HG03108 (cell line): ENCODE measurements around the gene AK8.
"Not testable (repeated sequence)": the region's sequence is repeated elsewhere in the genome, so short reads cannot be mapped to it uniquely, and the experiment has no call there.

Experiments
- ATAC-seq: cut with Tn5 transposase; IDR thresholded peaks from one replicate; pipeline ENCODE4 v1.9.1; 2021; ENCODE audit warnings: moderate library complexity; ENCODE audit not compliant: unreplicated experiment

AK8 gene

GRCh38 chr9:132722564-132723065, 155.5 kb downstream of the AK8 start:
- no peak for ATAC-seq

GRCh38 chr9:132721661-132722060, 156.4 kb downstream of the AK8 start:
- no peak for ATAC-seq

- not testable (repeated sequence) for ATAC-seq
These were observed 159.6 kb downstream of the AK8 start for GRCh38 chr9:132718381-132718928.

- ATAC-seq = no peak
These were observed 160.6 kb downstream of the AK8 start for GRCh38 chr9:132717326-132717945.

- no peak for ATAC-seq
These were observed 162.1 kb downstream of the AK8 start for GRCh38 chr9:132716007-132716406.

- ATAC-seq = no peak
These were observed 165.3 kb downstream of the AK8 start for GRCh38 chr9:132712753-132713152.

DNA sequence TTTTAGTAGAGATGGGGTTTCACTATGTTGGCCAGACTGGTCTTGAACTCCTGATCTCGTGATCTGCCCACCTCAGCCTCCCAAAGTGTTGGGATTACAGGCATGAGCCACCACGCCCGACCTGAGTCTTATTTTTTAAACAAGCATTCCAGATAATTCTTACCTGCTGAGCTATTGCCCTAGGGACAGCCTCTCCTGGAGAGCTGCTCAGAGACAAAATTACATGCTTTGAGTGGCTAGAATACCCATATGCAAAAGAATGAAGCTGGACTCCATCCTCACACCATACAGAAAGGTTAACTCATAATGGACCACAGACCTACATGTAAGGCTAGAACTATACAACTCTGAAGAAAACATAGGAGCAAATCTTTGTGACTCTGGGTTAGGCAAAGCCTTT, 166.2 kb downstream of the AK8 start:
- ATAC-seq = no peak

GRCh38 chr9:132711152-132711551, 166.9 kb downstream of the AK8 start:
- not testable (repeated sequence) for ATAC-seq

DNA sequence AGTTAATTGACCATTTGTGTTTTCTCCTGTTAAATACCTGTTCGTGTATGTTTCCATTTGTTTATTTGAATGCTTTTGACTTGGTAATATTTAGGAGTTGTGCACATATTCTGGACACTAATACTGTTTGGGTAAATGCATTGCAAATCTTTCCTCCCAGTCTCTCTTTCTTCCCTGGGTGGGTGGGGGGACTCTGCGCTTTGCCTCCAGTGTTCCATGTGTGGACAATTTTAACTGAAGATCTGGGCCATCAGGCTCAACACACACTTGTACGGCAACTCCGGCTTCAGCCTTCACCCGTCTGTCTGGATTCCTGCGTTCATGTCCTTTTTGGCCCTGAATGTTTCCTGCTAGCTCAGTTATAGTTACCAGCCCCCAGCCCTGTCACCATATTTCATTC, 167.8 kb downstream of the AK8 start:
- ATAC-seq = no peak

GRCh38 chr9:132708769-132709430, 169.2 kb downstream of the AK8 start:
- ATAC-seq = no peak

GRCh38 chr9:132708239-132708638, 169.8 kb downstream of the AK8 start:
- ATAC-seq = no peak

GRCh38 chr9:132703336-132703735, 174.7 kb downstream of the AK8 start:
- no peak for ATAC-seq

DNA sequence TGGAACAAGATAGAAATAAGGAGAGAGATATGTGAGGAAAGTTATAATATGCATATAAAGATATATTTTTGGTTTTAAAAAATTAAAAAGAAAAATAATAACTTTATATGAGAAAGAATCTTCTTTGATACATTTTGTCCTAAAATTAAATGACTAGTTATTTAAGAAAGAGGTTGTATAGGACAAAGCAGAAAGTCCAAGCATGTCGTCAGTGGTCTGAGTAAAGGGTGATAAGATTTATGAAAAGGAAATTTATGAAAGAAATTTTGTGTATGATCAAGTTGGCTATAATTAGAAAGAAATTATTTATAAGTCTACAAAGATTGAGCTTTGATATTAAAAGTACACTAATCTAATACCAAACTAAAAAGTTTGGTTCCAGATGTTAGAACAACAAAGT, 175.8 kb downstream of the AK8 start:
- ATAC-seq = no peak

DNA sequence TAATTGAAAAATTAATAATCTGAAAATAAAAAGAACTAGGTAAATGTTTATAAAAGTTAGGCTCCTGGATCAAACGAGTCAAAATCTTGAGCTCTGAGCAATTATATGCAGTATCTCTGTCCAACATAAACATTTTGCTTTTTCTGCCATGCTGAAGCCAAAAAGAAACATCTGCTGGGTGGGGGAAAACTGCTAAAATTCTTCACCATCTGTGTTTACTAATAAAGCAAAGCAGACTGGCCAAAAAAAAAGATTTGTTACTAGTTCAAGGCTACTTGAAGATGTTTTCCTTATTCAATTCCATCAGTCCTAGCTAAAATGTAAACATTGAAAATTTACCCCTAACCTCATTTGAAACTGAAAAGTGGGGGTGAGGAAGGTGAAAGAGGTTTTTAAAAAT, 178.1 kb downstream of the AK8 start:
- ATAC-seq = no peak

- no peak for ATAC-seq
These were observed 179.1 kb downstream of the AK8 start for GRCh38 chr9:132698989-132699388.

- ATAC-seq = no peak
These were observed 180.9 kb downstream of the AK8 start for GRCh38 chr9:132697230-132697629.

GRCh38 chr9:132694144-132694543, 183.9 kb downstream of the AK8 start:
- ATAC-seq = no peak

- no peak for ATAC-seq
These were observed 187.4 kb downstream of the AK8 start for GRCh38 chr9:132690696-132691095.

DNA sequence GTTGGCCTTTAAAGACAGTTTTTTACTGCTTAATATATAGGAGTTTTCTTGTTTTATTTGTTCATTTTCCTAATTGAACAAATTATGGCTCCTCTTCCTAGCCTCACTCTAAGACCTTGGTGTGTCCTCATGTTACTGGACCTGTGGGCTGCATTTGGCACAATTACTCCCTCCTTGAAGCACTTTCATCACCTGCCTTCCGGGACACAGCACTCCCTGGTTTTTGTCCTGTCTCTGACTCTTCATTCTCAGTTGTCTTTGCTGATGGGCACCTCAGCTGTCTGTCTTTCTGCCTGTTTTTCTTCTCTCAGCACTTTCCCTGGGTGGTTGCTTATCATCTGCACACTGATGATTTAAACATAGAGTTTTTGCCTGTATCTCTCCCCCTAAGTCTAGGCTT, 194.2 kb downstream of the AK8 start:
- no peak for ATAC-seq

- no peak for ATAC-seq
These were observed 196.5 kb downstream of the AK8 start for GRCh38 chr9:132681561-132681960.

DNA sequence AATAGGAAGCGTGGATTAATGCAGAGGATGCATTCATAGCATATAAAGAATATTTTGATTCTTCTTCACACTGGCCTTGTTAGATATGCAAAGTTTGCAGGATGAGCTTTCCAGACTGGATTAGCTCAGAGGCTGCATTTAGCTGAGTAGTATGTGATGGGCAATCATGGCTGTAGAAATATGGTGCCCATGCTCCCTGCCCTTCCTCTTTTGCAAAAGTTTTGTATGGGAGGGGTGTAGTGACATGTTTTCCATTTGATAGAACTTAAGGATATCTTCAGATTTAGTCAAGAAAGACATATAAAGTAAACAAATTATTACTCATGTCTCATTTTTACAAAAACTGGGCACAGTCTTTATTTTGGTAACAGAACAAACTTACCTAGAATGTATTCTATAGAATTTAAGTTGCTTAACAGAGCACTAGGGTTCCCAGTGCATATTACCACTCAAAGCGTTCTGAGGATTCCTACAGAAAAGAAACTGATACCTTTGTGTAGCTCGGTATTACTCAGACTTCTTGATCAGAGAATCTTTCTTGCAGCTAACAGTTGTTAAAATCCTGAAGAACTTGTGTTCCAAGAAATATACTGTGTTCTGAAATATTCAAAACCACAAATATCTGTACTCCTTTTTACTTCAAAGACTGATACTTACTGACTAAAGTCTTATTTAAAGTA, 198.0 kb downstream of the AK8 start:
- ATAC-seq = no peak

GRCh38 chr9:132677976-132678375, 200.1 kb downstream of the AK8 start:
- ATAC-seq = no peak
